AG04450 (cell line): Measurements from ENCODE around the gene CNGA2. TPM values are rescaled to one million over a fixed set of nuclear protein-coding genes. Genes with fewer than 3 reads are reported as not detected.

Source experiments
- CTCF ChIA-PET: fragments of 300-600, 350-600 bp; formaldehyde crosslinking; extraction: SDS; loops from one replicate; lab custom pipeline; 2022; ENCODE audit warnings: antibody characterized with exemption, inconsistent platforms; lab: Charles Lee
- POLR2A ChIA-PET: fragments of 350-600 bp; formaldehyde crosslinking; extraction: SDS; loops from one replicate; lab custom pipeline; 2021; ENCODE audit warnings: antibody characterized with exemption, inconsistent platforms; lab: Yijun Ruan, JAX
- DNase-seq: peaks from one replicate; pipeline ENCODE4 v3.0.0-alpha.2; 2011; ENCODE audit warnings: low read depth, low spot score
- H3K27ac ChIP-seq: one replicate; pipeline ENCODE4 v1.5.1; 2012; ENCODE audit warnings: low read depth, low read length, control low read depth
- H3K27me3 ChIP-seq: one replicate; pipeline ENCODE4 v1.6.0; 2012; ENCODE audit warnings: low read length; ENCODE audit not compliant: control insufficient read depth, insufficient read depth
- H3K4me3 ChIP-seq: 2 replicates; pipeline ENCODE4 v1.5.1; 2011; ENCODE audit warnings: mild to moderate bottlenecking, low read depth, low read length, control low read depth
- H3K9me3 ChIP-seq: 2 replicates; pipeline ENCODE4 v1.5.1; 2012; ENCODE audit warnings: low read length; ENCODE audit not compliant: control insufficient read depth, insufficient read depth
- polyA plus RNA-seq: library from polyadenylated mRNA; depleted of rRNA; stranded (reverse); fragments of >200 nt; gene quantifications from 2 replicates; pipeline ENCODE4 v1.2.3, GENCODE V29; 2011
- TF ChIP-seq, protein P1 (sequence below): IDR thresholded peaks from 2 replicates; pipeline ENCODE4 v1.5.1; 2011; ENCODE audit warnings: low read depth, low read length, control low read depth, inconsistent platforms

CNGA2 gene
- polyA plus RNA-seq, 1 experiment, result not detected

DNA sequence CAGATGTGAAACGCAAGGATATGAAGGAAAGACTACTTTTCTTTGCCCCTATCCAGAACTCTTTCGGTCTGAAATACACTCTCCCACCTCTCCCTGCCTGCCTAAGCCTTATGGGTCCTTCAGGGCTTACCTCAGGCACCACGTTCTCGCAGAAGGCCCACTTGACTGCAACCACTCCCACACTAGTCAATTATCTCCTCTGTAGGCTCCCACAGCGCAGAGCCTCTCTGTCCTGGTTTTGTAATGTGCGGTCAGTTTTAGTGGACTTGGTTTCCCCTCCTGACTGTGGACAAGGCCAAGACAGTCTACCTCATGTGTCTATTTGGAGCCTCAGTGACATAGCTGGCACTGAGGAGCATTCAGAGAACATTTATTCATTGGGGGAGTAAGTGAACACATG, 11.1 kb downstream of the CNGA2 start:
- ChIA-PET CTCF (no interaction called here), POLR2A (no interaction called here)
- no peak overlapping the region for H3K27ac ChIP-seq
- H3K27me3 ChIP-seq, result peaks cover 2% of the 10 kb centered on the region
- TF ChIP-seq, protein P1, sequence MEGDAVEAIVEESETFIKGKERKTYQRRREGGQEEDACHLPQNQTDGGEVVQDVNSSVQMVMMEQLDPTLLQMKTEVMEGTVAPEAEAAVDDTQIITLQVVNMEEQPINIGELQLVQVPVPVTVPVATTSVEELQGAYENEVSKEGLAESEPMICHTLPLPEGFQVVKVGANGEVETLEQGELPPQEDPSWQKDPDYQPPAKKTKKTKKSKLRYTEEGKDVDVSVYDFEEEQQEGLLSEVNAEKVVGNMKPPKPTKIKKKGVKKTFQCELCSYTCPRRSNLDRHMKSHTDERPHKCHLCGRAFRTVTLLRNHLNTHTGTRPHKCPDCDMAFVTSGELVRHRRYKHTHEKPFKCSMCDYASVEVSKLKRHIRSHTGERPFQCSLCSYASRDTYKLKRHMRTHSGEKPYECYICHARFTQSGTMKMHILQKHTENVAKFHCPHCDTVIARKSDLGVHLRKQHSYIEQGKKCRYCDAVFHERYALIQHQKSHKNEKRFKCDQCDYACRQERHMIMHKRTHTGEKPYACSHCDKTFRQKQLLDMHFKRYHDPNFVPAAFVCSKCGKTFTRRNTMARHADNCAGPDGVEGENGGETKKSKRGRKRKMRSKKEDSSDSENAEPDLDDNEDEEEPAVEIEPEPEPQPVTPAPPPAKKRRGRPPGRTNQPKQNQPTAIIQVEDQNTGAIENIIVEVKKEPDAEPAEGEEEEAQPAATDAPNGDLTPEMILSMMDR, result no peak
- H3K9me3 ChIP-seq, result no peaks in the 10 kb centered on the region
- DNase-seq, result no peak
- no peak overlapping the region for H3K4me3 ChIP-seq

DNA sequence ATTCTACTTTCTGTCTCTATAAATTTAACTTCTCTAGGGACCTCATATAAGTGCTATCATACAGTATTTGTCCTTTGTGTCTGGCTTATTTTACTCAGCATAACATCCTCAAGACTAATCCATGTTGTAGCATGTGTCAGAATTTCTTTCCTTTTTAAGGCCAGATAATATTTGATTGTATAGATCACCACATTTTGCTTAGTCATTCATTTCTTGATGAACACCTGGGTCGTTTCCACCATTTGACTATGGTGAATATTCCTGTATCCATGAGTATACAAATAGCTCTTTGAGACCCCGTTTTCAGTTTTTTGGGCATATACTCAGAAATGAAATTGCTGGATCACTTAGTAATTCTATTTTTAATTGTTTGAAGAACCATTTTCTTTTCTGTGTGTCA, 12.0 kb downstream of the CNGA2 start:
- CTCF ChIA-PET, result interaction anchor here (3.0 kb wide), 1 partner anchor 888 kb away, joined by 30 read pairs; no protein-coding TSS in a partner anchor
- DNase-seq, result no peak
- H3K27ac ChIP-seq, result no peak overlapping the region
- TF ChIP-seq, protein P1, result no peak
- H3K9me3 ChIP-seq, result no peaks in the 10 kb centered on the region
- POLR2A ChIA-PET, result no interaction called here
- no peak overlapping the region for H3K4me3 ChIP-seq
- H3K27me3 ChIP-seq, result peaks cover 2% of the 10 kb centered on the region

DNA sequence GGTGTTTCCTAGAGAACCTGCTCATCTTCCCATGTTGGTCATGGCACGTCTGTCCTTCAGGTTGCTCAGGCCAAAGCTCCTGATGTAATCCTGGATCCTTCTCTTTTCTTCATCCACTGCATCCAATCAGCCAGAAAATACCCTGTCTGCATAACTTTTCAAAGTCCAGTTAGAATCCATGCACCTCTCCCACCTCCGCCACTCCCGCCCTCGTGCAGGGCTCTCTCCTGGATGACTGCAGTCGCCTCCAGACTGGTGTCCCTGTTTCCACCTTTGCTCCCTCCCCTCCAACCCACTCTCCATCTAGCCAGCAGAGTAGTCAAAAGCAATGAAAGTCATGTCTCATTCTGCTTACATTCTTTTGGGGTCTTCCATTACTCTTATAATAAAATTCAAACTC, 16.0 kb downstream of the CNGA2 start:
- peaks cover 2% of the 10 kb centered on the region for H3K27me3 ChIP-seq
- H3K9me3 ChIP-seq, result no peaks in the 10 kb centered on the region
- CTCF ChIA-PET, result interaction anchor here (0.6 to 6.4 kb wide), 7 partner anchors 76 to 1175 kb away, joined by 3 to 157 read pairs (median 4); no protein-coding TSS in a partner anchor
- no peak for DNase-seq
- H3K27ac ChIP-seq, result no peak overlapping the region
- no peak overlapping the region for H3K4me3 ChIP-seq
- TF ChIP-seq, protein P1, result no peak
- POLR2A ChIA-PET, result no interaction called here

DNA sequence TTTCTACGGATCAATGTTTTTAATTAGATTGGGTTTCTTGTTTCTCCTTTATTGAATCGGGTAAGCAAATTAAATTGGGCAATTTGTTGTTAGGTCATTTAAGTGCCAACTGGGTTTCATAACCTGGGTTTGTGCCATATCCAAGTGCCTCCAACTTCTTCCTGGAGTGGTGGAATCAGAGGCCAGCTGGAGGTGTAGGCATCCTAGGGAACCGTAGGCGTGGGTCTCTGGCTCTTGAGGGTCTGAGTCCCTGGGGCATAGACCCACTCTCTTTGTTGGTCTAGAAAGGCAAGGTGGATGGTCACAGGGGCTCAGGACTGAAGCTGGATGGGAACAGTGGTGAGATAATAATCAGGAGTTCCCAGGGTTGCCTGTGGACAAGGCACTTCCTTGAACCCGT, 18.3 kb downstream of the CNGA2 start:
- H3K9me3 ChIP-seq, result no peaks in the 10 kb centered on the region
- H3K27me3 ChIP-seq, result no peaks in the 10 kb centered on the region
- no peak for DNase-seq
- H3K27ac ChIP-seq, result no peak overlapping the region
- ChIA-PET CTCF (interaction anchor here (0.6 to 6.4 kb wide), 8 partner anchors 10 to 1814 kb away, joined by 3 to 157 read pairs (median 4); no protein-coding TSS in a partner anchor), POLR2A (no interaction called here)
- TF ChIP-seq, protein P1, result no peak
- H3K4me3 ChIP-seq, result no peak overlapping the region

DNA sequence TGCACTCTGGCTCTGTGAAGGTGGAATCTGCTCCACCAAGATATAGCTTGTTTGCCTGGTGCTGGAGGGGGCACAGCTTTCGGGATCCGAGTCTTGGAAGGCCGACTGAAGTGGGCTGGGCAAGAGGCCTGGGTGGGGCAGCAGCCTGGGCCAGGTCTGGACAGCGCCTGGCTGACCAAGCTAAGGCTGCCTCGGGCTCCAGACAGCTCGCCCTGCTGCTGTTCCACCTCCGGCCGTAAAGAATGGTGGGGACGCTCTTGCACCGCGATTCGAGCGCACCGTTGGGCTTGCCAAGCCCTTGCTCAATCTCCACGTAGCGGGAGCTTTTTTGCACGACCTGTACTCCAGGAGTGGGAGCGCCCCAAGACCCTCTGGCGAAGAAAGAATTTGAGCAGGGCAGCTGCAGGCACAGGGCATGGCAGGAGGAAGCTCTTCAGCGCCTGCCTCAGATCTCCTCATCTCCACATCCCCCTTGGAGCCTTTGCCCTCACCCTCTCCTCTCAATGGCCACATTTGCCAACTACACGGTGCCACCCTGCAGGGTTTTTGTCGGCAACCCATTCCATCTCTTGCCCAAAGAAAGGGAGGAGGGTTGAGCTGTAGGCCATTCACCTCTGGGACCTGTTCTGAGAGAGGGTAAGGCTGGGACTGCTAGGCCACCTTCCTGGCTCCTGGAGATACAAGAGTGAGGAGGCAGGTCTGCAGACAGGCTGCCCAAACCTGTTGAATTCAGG, 18.9 kb downstream of the CNGA2 start:
- no peaks in the 10 kb centered on the region for H3K27me3 ChIP-seq
- ChIA-PET POLR2A (no interaction called here), CTCF (interaction anchor here (0.5 to 6.4 kb wide), 8 partner anchors 10 to 1172 kb away, joined by 3 to 157 read pairs (median 4); no protein-coding TSS in a partner anchor)
- no peaks in the 10 kb centered on the region for H3K9me3 ChIP-seq
- H3K4me3 ChIP-seq, result no peak overlapping the region
- TF ChIP-seq, protein P1, result peak; percentile 58
- H3K27ac ChIP-seq, result no peak overlapping the region
- peak; percentile 1 for DNase-seq
